Dedifferentiated amniotic fluid mesenchymal stem cell (primary cell): ENCODE data around the gene FAM13B.
"Not testable (repeated sequence)": the region's sequence is repeated elsewhere in the genome, so short reads cannot be mapped to it uniquely, and the experiment has no call there.

Experiments
- DNase-seq: peaks from one replicate; pipeline ENCODE4 v3.0.0-alpha.2; 2016; ENCODE audit errors: extremely low spot score

FAM13B gene

GRCh38 chr5:138032572-138033385 is at the start of gene FAM13B:
Gene FAM13B, minus strand, starts transcription at chr5:138033079. Its CDS starts 13,968 bp downstream, at chr5:138019111.
- DNase-seq = peak; percentile 37

- no peak for DNase-seq
Measured at GRCh38 chr5:138082033-138082432, 49.2 kb upstream of the FAM13B start.

- DNase-seq = no peak
Measured at GRCh38 chr5:138078006-138078643, 45.2 kb upstream of the FAM13B start.

- DNase-seq = peak; percentile 63
Measured at GRCh38 chr5:138077064-138077696, 44.3 kb upstream of the FAM13B start.

GRCh38 chr5:138070026-138070425 is 37.1 kb upstream of the FAM13B start:
- DNase-seq = not testable (repeated sequence)

- peak; percentile 58 for DNase-seq
Measured at GRCh38 chr5:138068742-138069600, 36.1 kb upstream of the FAM13B start.

GRCh38 chr5:138067945-138068344 is 35.1 kb upstream of the FAM13B start:
- DNase-seq = no peak

- DNase-seq = no peak
Measured at GRCh38 chr5:138065102-138065501, 32.2 kb upstream of the FAM13B start.

- no peak for DNase-seq
Measured at GRCh38 chr5:138064526-138064925, 31.6 kb upstream of the FAM13B start.

GRCh38 chr5:138054847-138055558 is 22.1 kb upstream of the FAM13B start:
- no peak for DNase-seq

- DNase-seq = no peak
Measured at GRCh38 chr5:138054206-138054605, 21.3 kb upstream of the FAM13B start.

- DNase-seq = no peak
Measured at GRCh38 chr5:138053554-138053953, 20.7 kb upstream of the FAM13B start.

GRCh38 chr5:138052718-138053117 is 19.8 kb upstream of the FAM13B start:
- DNase-seq = not testable (repeated sequence)

GRCh38 chr5:138051441-138052296 is 18.8 kb upstream of the FAM13B start:
- no peak for DNase-seq

- not testable (repeated sequence) for DNase-seq
Measured at GRCh38 chr5:138045283-138045682, 12.4 kb upstream of the FAM13B start.

GRCh38 chr5:138038826-138039225 is 5.9 kb upstream of the FAM13B start:
- DNase-seq = no peak

- DNase-seq = no peak
Measured at GRCh38 chr5:138037907-138038633, 5.2 kb upstream of the FAM13B start.

- DNase-seq = no peak
Measured at GRCh38 chr5:138037271-138037670, 4.4 kb upstream of the FAM13B start.
